BLaER1 (cell line): ENCODE results near the gene EHMT1.
"Not testable (repeated sequence)": the region's sequence is repeated elsewhere in the genome, so short reads cannot be mapped to it uniquely, and the experiment has no call there.

ENCODE experiments used
- H3K27ac ChIP-seq: shearing (Covaris generic); formaldehyde crosslinking; 2 replicates; pipeline ENCODE4 v1.8.1; 2022
- H3K27me3 ChIP-seq: shearing (Covaris generic); formaldehyde crosslinking; 2 replicates; pipeline ENCODE4 v1.8.1; 2022
- H3K36me3 ChIP-seq: shearing (Covaris generic); formaldehyde crosslinking; 2 replicates; pipeline ENCODE4 v1.8.1; 2022
- H3K4me1 ChIP-seq: shearing (Covaris generic); formaldehyde crosslinking; 2 replicates; pipeline ENCODE4 v1.8.1; 2022
- H3K4me2 ChIP-seq: shearing (Covaris generic); formaldehyde crosslinking; 2 replicates; pipeline ENCODE4 v1.8.1; 2022
- H3K4me3 ChIP-seq: shearing (Covaris generic); formaldehyde crosslinking; 2 replicates; pipeline ENCODE4 v1.8.1; 2022
- H3K9ac ChIP-seq: shearing (Covaris generic); formaldehyde crosslinking; 2 replicates; pipeline ENCODE4 v1.8.1; 2022
- H3K9me3 ChIP-seq: shearing (Covaris generic); formaldehyde crosslinking; 2 replicates; pipeline ENCODE4 v1.8.1; 2022
- H4K20me1 ChIP-seq: shearing (Covaris generic); formaldehyde crosslinking; 2 replicates; pipeline ENCODE4 v1.8.1; 2022
- Cebpa-rat ChIP-seq: shearing (Covaris generic); IDR thresholded peaks from 2 replicates; pipeline ENCODE4 v1.8.1; 2022

The EHMT1 gene

GRCh38 chr9:137765536-137765935 lies 146.7 kb downstream of the EHMT1 start:
- Histone ChIP-seq H3K4me2 (no peak overlapping the region), H3K4me1 (0 out of 2 replicates have a peak, but pooled peaks cover 7% of the 10 kb centered on the region), H3K9me3 (peaks cover 27% of the 10 kb centered on the region), H3K27me3 (no peaks in the 10 kb centered on the region), H3K9ac (no peak overlapping the region), H3K36me3 (peaks cover 95% of the 10 kb centered on the region), H4K20me1 (peaks cover 56% of the 10 kb centered on the region; the same call in 1 of the 2 replicates), H3K27ac (no peak overlapping the region), H3K4me3 (no peak overlapping the region)
- no peak for TF ChIP-seq Cebpa-rat

- no peak overlapping the region for H3K9ac ChIP-seq
- H3K4me1 ChIP-seq = no peaks in the 10 kb centered on the region
- no peak for TF ChIP-seq Cebpa-rat
- H3K27me3 ChIP-seq = no peaks in the 10 kb centered on the region
- H3K9me3 ChIP-seq = peaks cover 29% of the 10 kb centered on the region
- peaks cover 97% of the 10 kb centered on the region for H3K36me3 ChIP-seq
- H3K4me3 ChIP-seq = no peak overlapping the region
- no peak overlapping the region for H3K27ac ChIP-seq
- peaks cover 64% of the 10 kb centered on the region for H4K20me1 ChIP-seq
- no peak overlapping the region for H3K4me2 ChIP-seq
Observed at GRCh38 chr9:137771580-137771979, 152.8 kb downstream of the EHMT1 start.

GRCh38 chr9:137772281-137772873 lies 153.6 kb downstream of the EHMT1 start:
- H3K9me3 ChIP-seq = peaks cover 21% of the 10 kb centered on the region
- no peaks in the 10 kb centered on the region for H3K27me3 ChIP-seq
- H3K4me2 ChIP-seq = no peak overlapping the region
- H3K27ac ChIP-seq = no peak overlapping the region
- H3K4me3 ChIP-seq = no peak overlapping the region
- no peak for TF ChIP-seq Cebpa-rat
- H4K20me1 ChIP-seq = peaks cover 58% of the 10 kb centered on the region
- H3K4me1 ChIP-seq = no peaks in the 10 kb centered on the region
- peaks cover 97% of the 10 kb centered on the region for H3K36me3 ChIP-seq
- H3K9ac ChIP-seq = no peak overlapping the region

- Histone ChIP-seq H3K27ac (no peak overlapping the region), H3K36me3 (peaks cover 100% of the 10 kb centered on the region), H3K9me3 (peaks cover 8% of the 10 kb centered on the region), H3K4me1 (no peaks in the 10 kb centered on the region), H3K4me2 (no peak overlapping the region), H3K27me3 (no peaks in the 10 kb centered on the region), H4K20me1 (peaks cover 78% of the 10 kb centered on the region), H3K4me3 (no peak overlapping the region), H3K9ac (no peak overlapping the region)
- no peak for TF ChIP-seq Cebpa-rat
Observed at GRCh38 chr9:137774775-137775386, 156.1 kb downstream of the EHMT1 start.

- no peak for TF ChIP-seq Cebpa-rat
- no peak overlapping the region for H3K4me2 ChIP-seq
- no peak overlapping the region for H3K4me3 ChIP-seq
- H4K20me1 ChIP-seq = peaks cover 76% of the 10 kb centered on the region
- H3K9ac ChIP-seq = no peak overlapping the region
- peaks cover 100% of the 10 kb centered on the region for H3K36me3 ChIP-seq
- no peaks in the 10 kb centered on the region for H3K27me3 ChIP-seq
- no peak overlapping the region for H3K27ac ChIP-seq
- H3K4me1 ChIP-seq = no peaks in the 10 kb centered on the region
- H3K9me3 ChIP-seq = no peaks in the 10 kb centered on the region
Observed at GRCh38 chr9:137776306-137776995, 157.6 kb downstream of the EHMT1 start.

- no peak for TF ChIP-seq Cebpa-rat
- H3K4me2 ChIP-seq = no peak overlapping the region
Observed at GRCh38 chr9:137777761-137778160, 159.0 kb downstream of the EHMT1 start.

GRCh38 chr9:137778336-137778735 lies 159.5 kb downstream of the EHMT1 start:
- H3K36me3 ChIP-seq = peaks cover 100% of the 10 kb centered on the region
- no peaks in the 10 kb centered on the region for H3K9me3 ChIP-seq
- H3K27ac ChIP-seq = no peak overlapping the region
- H4K20me1 ChIP-seq = peaks cover 76% of the 10 kb centered on the region
- no peak overlapping the region for H3K4me3 ChIP-seq
- TF ChIP-seq Cebpa-rat = no peak
- no peak overlapping the region for H3K4me2 ChIP-seq
- H3K9ac ChIP-seq = no peak overlapping the region
- H3K4me1 ChIP-seq = no peaks in the 10 kb centered on the region
- H3K27me3 ChIP-seq = no peaks in the 10 kb centered on the region

More at GRCh38 chr9:137777761-137778160, 159.0 kb downstream of the EHMT1 start:
- H4K20me1 ChIP-seq = peaks cover 76% of the 10 kb centered on the region
- H3K27me3 ChIP-seq = no peaks in the 10 kb centered on the region
- no peak overlapping the region for H3K4me3 ChIP-seq
- no peaks in the 10 kb centered on the region for H3K4me1 ChIP-seq
- H3K9ac ChIP-seq = no peak overlapping the region
- H3K9me3 ChIP-seq = no peaks in the 10 kb centered on the region
- H3K27ac ChIP-seq = no peak overlapping the region
- peaks cover 100% of the 10 kb centered on the region for H3K36me3 ChIP-seq

- H3K4me3 ChIP-seq = no peak overlapping the region
- no peak overlapping the region for H3K4me2 ChIP-seq
- H3K27ac ChIP-seq = no peak overlapping the region
- H4K20me1 ChIP-seq = peaks cover 76% of the 10 kb centered on the region
- H3K9ac ChIP-seq = no peak overlapping the region
- H3K4me1 ChIP-seq = no peaks in the 10 kb centered on the region
- H3K36me3 ChIP-seq = peaks cover 100% of the 10 kb centered on the region
- no peaks in the 10 kb centered on the region for H3K9me3 ChIP-seq
- no peak for TF ChIP-seq Cebpa-rat
- H3K27me3 ChIP-seq = no peaks in the 10 kb centered on the region
Observed at GRCh38 chr9:137778914-137779313, 160.1 kb downstream of the EHMT1 start.

GRCh38 chr9:137780031-137780430 lies 161.2 kb downstream of the EHMT1 start:
- not testable (repeated sequence) for H3K4me1 ChIP-seq, H3K27me3 ChIP-seq, H3K27ac ChIP-seq, H3K4me2 ChIP-seq, H3K4me3 ChIP-seq, H3K9ac ChIP-seq, H3K9me3 ChIP-seq
- Histone ChIP-seq H4K20me1 (peaks cover 76% of the 10 kb centered on the region), H3K36me3 (peaks cover 100% of the 10 kb centered on the region)

GRCh38 chr9:137781906-137782585 lies 163.2 kb downstream of the EHMT1 start:
- peaks cover 100% of the 10 kb centered on the region for H3K36me3 ChIP-seq
- no peak overlapping the region for H3K27ac ChIP-seq
- peaks cover 79% of the 10 kb centered on the region for H4K20me1 ChIP-seq
- H3K27me3 ChIP-seq = no peaks in the 10 kb centered on the region
- no peak overlapping the region for H3K4me2 ChIP-seq
- no peaks in the 10 kb centered on the region for H3K4me1 ChIP-seq
- no peak for TF ChIP-seq Cebpa-rat
- no peak overlapping the region for H3K9ac ChIP-seq
- no peaks in the 10 kb centered on the region for H3K9me3 ChIP-seq
- no peak overlapping the region for H3K4me3 ChIP-seq
